MM.1S (cell line): ENCODE measurements around the gene SLC36A4.
A peak's percentile ranks its signal among the peaks of the same experiment; 100 is the strongest.

Experiments
- DNase-seq: peaks from one replicate; pipeline ENCODE4 v3.0.0-alpha.2; 2015
- H2AFZ ChIP-seq: fragments of 300-600 bp; sonication (generic); 2 replicates; pipeline ENCODE4 v1.6.0; 2016; ENCODE audit warnings: antibody characterized with exemption, low read length
- H3F3A ChIP-seq: fragments of 300-600 bp; sonication (generic); 2 replicates; pipeline ENCODE4 v1.6.1; 2016; ENCODE audit warnings: mild to moderate bottlenecking, antibody characterized with exemption, low read length, moderate library complexity, mixed read lengths; ENCODE audit not compliant: insufficient read depth
- H3K27ac ChIP-seq: fragments of 300-600 bp; sonication (generic); 2 replicates; pipeline ENCODE4 v1.5.1; 2016; ENCODE audit warnings: mild to moderate bottlenecking, low read length
- H3K27me3 ChIP-seq: fragments of 300-600 bp; sonication (generic); replicated peaks from 2 replicates; pipeline ENCODE4 v1.6.0; 2016; ENCODE audit warnings: low read length; ENCODE audit not compliant: insufficient read depth
- H3K36me3 ChIP-seq: fragments of 300-600 bp; sonication (generic); replicated peaks from 2 replicates; pipeline ENCODE4 v1.6.1; 2016; ENCODE audit warnings: mild to moderate bottlenecking, low read length, mixed read lengths; ENCODE audit not compliant: insufficient read depth
- H3K4me1 ChIP-seq: fragments of 300-600 bp; sonication (generic); 2 replicates; pipeline ENCODE4 v1.6.1; 2016; ENCODE audit warnings: low read length, mixed read lengths
- H3K4me2 ChIP-seq: fragments of 300-600 bp; sonication (generic); 2 replicates; pipeline ENCODE4 v1.6.0; 2016; ENCODE audit warnings: low read depth, low read length
- H3K4me3 ChIP-seq: fragments of 300-600 bp; sonication (generic); 2 replicates; pipeline ENCODE4 v1.5.1; 2016; ENCODE audit warnings: low read length, mixed read lengths
- H3K79me2 ChIP-seq: fragments of 300-600 bp; sonication (generic); 2 replicates; pipeline ENCODE4 v1.6.1; 2016; ENCODE audit warnings: mixed run types, low read length, mixed read lengths
- H3K9ac ChIP-seq: fragments of 300-600 bp; sonication (generic); 2 replicates; pipeline ENCODE4 v1.6.1; 2016; ENCODE audit warnings: low read length, mixed read lengths
- H3K9me2 ChIP-seq: fragments of 300-600 bp; sonication (generic); replicated peaks from 2 replicates; pipeline ENCODE4 v1.6.1; 2016; ENCODE audit warnings: mild to moderate bottlenecking, low read length, mixed read lengths; ENCODE audit not compliant: insufficient read depth
- H3K9me3 ChIP-seq: fragments of 300-600 bp; sonication (generic); replicated peaks from 2 replicates; pipeline ENCODE4 v1.6.1; 2016; ENCODE audit warnings: mild to moderate bottlenecking, low read length, mixed read lengths; ENCODE audit not compliant: insufficient read depth
- H4K20me1 ChIP-seq: fragments of 300-600 bp; sonication (generic); 2 replicates; pipeline ENCODE4 v1.6.1; 2016; ENCODE audit warnings: mild to moderate bottlenecking, low read length, moderate library complexity, mixed read lengths; ENCODE audit not compliant: insufficient read depth
- EZH2 ChIP-seq: fragments of 300-600 bp; sonication (generic); optimal IDR thresholded peaks from 2 replicates; pipeline ENCODE3; 2017; ENCODE audit warnings: low read depth, mild to moderate bottlenecking, antibody characterized with exemption, low read length, mixed read lengths
- EZH2phosphoT487 ChIP-seq: fragments of 300-600 bp; sonication (generic); IDR thresholded peaks from 2 replicates; pipeline ENCODE4 v1.6.1; 2018; ENCODE audit warnings: antibody characterized with exemption, low read length
- TF ChIP-seq, protein P1 (sequence below): fragments of 300-600 bp; sonication (generic); IDR thresholded peaks from 2 replicates; pipeline ENCODE4 v1.5.1; 2016; ENCODE audit warnings: antibody characterized with exemption, low read length, mixed read lengths

Gene SLC36A4

GRCh38 chr11:93169950-93170561 lies 27.7 kb downstream of the SLC36A4 start:
- H3K4me3 ChIP-seq: no peak overlapping the region

GRCh38 chr11:93169143-93169542 lies 28.6 kb downstream of the SLC36A4 start:
- Histone ChIP-seq H3K27me3 (no peaks in the 10 kb centered on the region), H3K4me3 (no peak overlapping the region), H3F3A (no peaks in the 10 kb centered on the region), H3K4me1 (peaks cover 4% of the 10 kb centered on the region; the same call in 1 of the 2 replicates), H3K79me2 (no peaks in the 10 kb centered on the region), H3K9ac (no peak overlapping the region), H3K4me2 (no peak overlapping the region), H3K36me3 (no peaks in the 10 kb centered on the region), H3K9me2 (no peaks in the 10 kb centered on the region), H3K27ac (no peak overlapping the region), H4K20me1 (no peaks in the 10 kb centered on the region), H2AFZ (no peak overlapping the region), H3K9me3 (no peaks in the 10 kb centered on the region)
- DNase-seq: no peak
- TF ChIP-seq EZH2 (no peak), EZH2phosphoT487 (no peak)
- TF ChIP-seq, protein P1, sequence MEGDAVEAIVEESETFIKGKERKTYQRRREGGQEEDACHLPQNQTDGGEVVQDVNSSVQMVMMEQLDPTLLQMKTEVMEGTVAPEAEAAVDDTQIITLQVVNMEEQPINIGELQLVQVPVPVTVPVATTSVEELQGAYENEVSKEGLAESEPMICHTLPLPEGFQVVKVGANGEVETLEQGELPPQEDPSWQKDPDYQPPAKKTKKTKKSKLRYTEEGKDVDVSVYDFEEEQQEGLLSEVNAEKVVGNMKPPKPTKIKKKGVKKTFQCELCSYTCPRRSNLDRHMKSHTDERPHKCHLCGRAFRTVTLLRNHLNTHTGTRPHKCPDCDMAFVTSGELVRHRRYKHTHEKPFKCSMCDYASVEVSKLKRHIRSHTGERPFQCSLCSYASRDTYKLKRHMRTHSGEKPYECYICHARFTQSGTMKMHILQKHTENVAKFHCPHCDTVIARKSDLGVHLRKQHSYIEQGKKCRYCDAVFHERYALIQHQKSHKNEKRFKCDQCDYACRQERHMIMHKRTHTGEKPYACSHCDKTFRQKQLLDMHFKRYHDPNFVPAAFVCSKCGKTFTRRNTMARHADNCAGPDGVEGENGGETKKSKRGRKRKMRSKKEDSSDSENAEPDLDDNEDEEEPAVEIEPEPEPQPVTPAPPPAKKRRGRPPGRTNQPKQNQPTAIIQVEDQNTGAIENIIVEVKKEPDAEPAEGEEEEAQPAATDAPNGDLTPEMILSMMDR: no peak

More at GRCh38 chr11:93169950-93170561, 27.7 kb downstream of the SLC36A4 start:
- Histone ChIP-seq H3K36me3 (no peaks in the 10 kb centered on the region), H3F3A (no peaks in the 10 kb centered on the region), H3K27ac (no peak overlapping the region), H3K27me3 (no peaks in the 10 kb centered on the region), H4K20me1 (no peaks in the 10 kb centered on the region), H3K4me1 (peaks cover 4% of the 10 kb centered on the region; the same call in 1 of the 2 replicates), H3K9me2 (no peaks in the 10 kb centered on the region), H3K79me2 (no peaks in the 10 kb centered on the region), H2AFZ (no peak overlapping the region), H3K9ac (no peak overlapping the region), H3K9me3 (no peaks in the 10 kb centered on the region), H3K4me2 (no peak overlapping the region)
- TF ChIP-seq, protein P1: peak; percentile 31
- no peak for TF ChIP-seq EZH2phosphoT487
- DNase-seq: peak; percentile 35

DNA sequence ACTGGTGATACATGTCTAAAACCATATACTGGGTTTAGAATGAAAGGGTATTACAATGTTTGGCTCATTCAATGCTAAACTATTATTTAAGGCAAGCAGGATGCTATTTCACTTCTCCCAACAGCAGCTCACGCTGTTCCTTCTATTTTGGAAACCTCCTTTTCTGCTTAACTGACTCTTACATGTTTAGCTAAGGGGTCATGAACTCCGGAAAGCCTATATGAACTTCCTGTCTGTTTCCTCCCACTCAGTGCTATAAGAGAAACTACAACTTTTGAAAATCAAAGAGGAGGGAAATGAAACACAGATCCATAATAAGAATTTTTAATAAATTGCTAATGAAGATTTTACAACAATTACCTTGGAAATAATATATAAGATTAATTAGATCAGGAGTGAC lies 30.9 kb downstream of the SLC36A4 start:
- TF ChIP-seq EZH2 (no peak), EZH2phosphoT487 (no peak)
- TF ChIP-seq, protein P1: no peak
- DNase-seq: no peak
- H3K36me3 ChIP-seq: no peaks in the 10 kb centered on the region

More for the DNA sequence above, 30.9 kb downstream of the SLC36A4 start:
- no peak overlapping the region for H3K4me2 ChIP-seq
- H3K79me2 ChIP-seq: no peaks in the 10 kb centered on the region
- no peak overlapping the region for H3K27ac ChIP-seq
- no peaks in the 10 kb centered on the region for H3K9me2 ChIP-seq
- H3K27me3 ChIP-seq: no peaks in the 10 kb centered on the region
- H3F3A ChIP-seq: no peaks in the 10 kb centered on the region
- H4K20me1 ChIP-seq: no peaks in the 10 kb centered on the region
- no peak overlapping the region for H3K4me3 ChIP-seq
- H3K9me3 ChIP-seq: no peaks in the 10 kb centered on the region
- H3K9ac ChIP-seq: no peak overlapping the region
- peaks cover 4% of the 10 kb centered on the region; the same call in 1 of the 2 replicates for H3K4me1 ChIP-seq
- H2AFZ ChIP-seq: no peak overlapping the region
